Activated CD4-positive, alpha-beta T cell treated with anti-CD3 and anti-CD28 coated beads, Interleukin-2, amount 10 ng/mL, durations not matched to agents 7 days and 5 days (primary cell): ENCODE measurements around the gene TPSG1. TPM values are rescaled to one million over a fixed set of nuclear protein-coding genes. Genes with fewer than 3 reads are reported as not detected.
"Not testable (repeated sequence)": the region's sequence is repeated elsewhere in the genome, so short reads cannot be mapped to it uniquely, and the experiment has no call there.

Experiments used
- CTCF ChIA-PET: fragments of 350-600 bp; sonication (Branson Sonifier 250); formaldehyde crosslinking; loops from one replicate; lab custom pipeline; 2021; ENCODE audit warnings: antibody characterized with exemption; lab: Charles Lee
- POLR2A ChIA-PET: fragments of 350-600 bp; sonication (Branson Sonifier 250); formaldehyde crosslinking; loops from one replicate; lab custom pipeline; 2021; ENCODE audit warnings: antibody characterized with exemption; lab: Charles Lee
- DNase-seq: peaks from one replicate; pipeline ENCODE4 v3.0.0-alpha.2; 2020
- H3K27ac Mint-ChIP-seq: one replicate; pipeline ENCODE4 v1.8.0; 2021; ENCODE audit warnings: mild to moderate bottlenecking, moderate library complexity, mixed read lengths
- H3K27me3 Mint-ChIP-seq: one replicate; pipeline ENCODE4 v1.8.0; 2021; ENCODE audit warnings: mixed read lengths
- H3K36me3 Mint-ChIP-seq: one replicate; pipeline ENCODE4 v1.8.0; 2021; ENCODE audit warnings: low read depth, mixed read lengths
- H3K4me1 Mint-ChIP-seq: one replicate; pipeline ENCODE4 v1.8.0; 2021; ENCODE audit warnings: mixed read lengths
- H3K4me3 Mint-ChIP-seq: one replicate; pipeline ENCODE4 v1.8.0; 2021; ENCODE audit warnings: mild to moderate bottlenecking, moderate library complexity, mixed read lengths
- H3K9me3 Mint-ChIP-seq: one replicate; pipeline ENCODE4 v1.8.0; 2021; ENCODE audit warnings: mixed read lengths
- total RNA-seq, 2 experiments: library from RNA; stranded (reverse); gene quantifications; one replicate each; pipeline ENCODE4 v1.2.3, GENCODE V29; 2021

TPSG1 gene
- not detected for total RNA-seq

DNA sequence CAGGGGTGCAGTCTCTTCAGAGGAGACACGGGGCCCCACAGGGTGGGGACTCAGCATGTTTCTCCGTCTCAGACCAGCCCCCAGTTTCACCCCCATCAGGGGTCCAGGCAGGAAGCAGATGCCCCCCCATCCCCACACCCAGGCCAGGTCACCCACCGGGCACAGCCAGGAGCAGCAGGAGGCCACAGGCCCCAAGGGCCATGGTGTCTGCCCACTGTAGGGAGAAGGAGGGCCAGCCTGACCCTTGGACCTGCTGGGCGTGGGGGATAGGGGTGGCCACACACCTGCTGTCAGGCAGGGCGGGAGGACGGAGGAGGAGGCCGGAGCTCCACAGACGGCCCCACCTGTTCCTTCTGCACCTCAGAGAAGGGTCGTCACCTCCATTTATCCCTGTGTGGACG lies at the start of gene TPSG1:
TPSG1 (minus strand) TSS at position 218 of the 401 bp plus-strand sequence; CDS start at position 202, 16 bp downstream.
- Mint-ChIP-seq H3K9me3 (no peaks in the 10 kb centered on the region), H3K36me3 (no peaks in the 10 kb centered on the region), H3K27me3 (no peaks in the 10 kb centered on the region), H3K4me1 (no peaks in the 10 kb centered on the region), H3K4me3 (no peak within 1 kb of the TSS), H3K27ac (no peak within 1 kb of the TSS)
- CTCF ChIA-PET = no interaction called here
- DNase-seq = no peak
- POLR2A ChIA-PET = no interaction called here

GRCh38 chr16:1274767-1275166 lies 49.7 kb upstream of the TPSG1 start:
- Mint-ChIP-seq H3K4me3 (no peak overlapping the region), H3K36me3 (no peaks in the 10 kb centered on the region), H3K9me3 (no peaks in the 10 kb centered on the region), H3K27ac (no peak overlapping the region), H3K27me3 (peaks cover 2% of the 10 kb centered on the region), H3K4me1 (no peaks in the 10 kb centered on the region)
- ChIA-PET CTCF (no interaction called here), POLR2A (no interaction called here)
- DNase-seq = no peak

GRCh38 chr16:1273816-1274215 lies 48.7 kb upstream of the TPSG1 start:
- peaks cover 2% of the 10 kb centered on the region for H3K27me3 Mint-ChIP-seq
- POLR2A ChIA-PET = no interaction called here
- no peak overlapping the region for H3K4me3 Mint-ChIP-seq
- no peaks in the 10 kb centered on the region for H3K36me3 Mint-ChIP-seq
- DNase-seq = no peak
- no peak overlapping the region for H3K27ac Mint-ChIP-seq
- H3K4me1 Mint-ChIP-seq = no peaks in the 10 kb centered on the region
- CTCF ChIA-PET = no interaction called here
- no peaks in the 10 kb centered on the region for H3K9me3 Mint-ChIP-seq

DNA sequence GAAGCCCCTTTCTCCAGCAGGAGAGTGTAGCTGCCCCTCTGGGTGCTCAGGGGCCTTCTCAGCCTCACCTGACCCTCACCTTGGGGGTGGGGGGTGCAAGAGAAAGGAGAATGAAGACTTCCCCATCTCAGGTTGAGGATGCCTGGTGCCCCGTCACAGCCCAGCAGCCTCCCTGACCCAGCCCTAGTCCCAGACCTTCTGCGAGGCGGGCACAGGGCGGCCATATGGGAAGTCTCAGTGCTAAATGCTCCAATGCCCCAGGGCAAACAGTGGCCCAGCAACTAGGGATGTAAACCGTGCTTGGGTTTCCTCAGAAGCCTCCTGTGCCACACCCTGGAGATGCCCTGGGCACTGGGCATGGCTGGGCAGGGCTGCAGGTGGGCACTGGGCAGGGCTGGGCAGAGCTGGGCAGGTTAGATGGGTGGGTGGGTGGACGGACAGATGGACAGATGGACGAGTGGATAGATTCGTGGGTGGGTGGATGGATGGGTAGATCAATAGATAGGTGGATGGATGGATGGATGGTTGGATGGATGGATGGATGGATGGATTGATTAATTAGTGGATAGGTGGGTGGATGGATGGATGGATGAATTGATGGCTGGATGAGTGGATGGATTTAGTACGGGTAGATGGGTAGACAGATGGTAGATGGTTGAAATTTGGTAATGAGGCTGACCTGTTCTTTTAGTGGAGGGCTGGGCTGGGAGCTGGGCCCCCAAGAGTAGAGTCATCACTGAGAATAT lies 47.6 kb upstream of the TPSG1 start:
- Mint-ChIP-seq H3K27me3 (peaks cover 2% of the 10 kb centered on the region), H3K4me1 (no peaks in the 10 kb centered on the region), H3K36me3 (no peaks in the 10 kb centered on the region), H3K9me3 (no peaks in the 10 kb centered on the region), H3K27ac (no peak overlapping the region), H3K4me3 (no peak overlapping the region)
- DNase-seq = no peak
- POLR2A ChIA-PET = no interaction called here
- CTCF ChIA-PET = no interaction called here

DNA sequence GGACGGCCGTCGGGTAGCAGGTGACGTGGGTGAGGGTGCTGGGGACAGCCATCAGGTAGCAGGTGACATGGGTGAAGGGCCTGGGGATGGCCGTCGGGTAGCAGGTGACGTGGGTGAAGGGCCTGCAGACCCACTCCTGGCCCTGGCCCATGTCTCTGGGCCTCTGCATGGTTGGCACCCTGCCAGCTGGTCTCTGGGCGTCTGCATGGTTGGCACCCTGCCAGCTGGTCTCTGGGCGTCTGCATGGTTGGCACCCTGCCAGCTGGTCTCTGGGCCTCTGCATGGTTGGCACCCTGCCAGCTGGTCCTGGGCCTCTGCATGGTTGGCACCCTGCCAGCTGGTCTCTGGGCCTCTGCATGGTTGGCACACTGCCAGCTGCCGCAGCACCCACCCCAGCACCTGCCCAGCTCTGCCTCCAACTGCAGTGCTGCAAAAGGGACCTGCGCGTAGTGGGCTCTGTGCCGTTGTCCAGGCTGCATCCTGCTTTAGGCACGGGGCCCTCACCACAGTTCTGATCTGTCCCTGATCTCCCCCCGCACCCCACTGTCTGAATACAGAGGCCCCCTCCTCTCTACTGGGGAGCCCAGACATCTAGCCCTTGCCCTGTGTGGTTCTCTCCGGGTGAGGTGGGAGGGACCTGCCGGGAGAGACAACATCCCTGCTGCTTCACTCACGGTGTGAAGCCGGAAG lies 46.8 kb upstream of the TPSG1 start:
- H3K9me3 Mint-ChIP-seq, CTCF ChIA-PET, H3K27me3 Mint-ChIP-seq, H3K4me3 Mint-ChIP-seq, POLR2A ChIA-PET, H3K27ac Mint-ChIP-seq, H3K4me1 Mint-ChIP-seq, H3K36me3 Mint-ChIP-seq, DNase-seq: not testable (repeated sequence)

DNA sequence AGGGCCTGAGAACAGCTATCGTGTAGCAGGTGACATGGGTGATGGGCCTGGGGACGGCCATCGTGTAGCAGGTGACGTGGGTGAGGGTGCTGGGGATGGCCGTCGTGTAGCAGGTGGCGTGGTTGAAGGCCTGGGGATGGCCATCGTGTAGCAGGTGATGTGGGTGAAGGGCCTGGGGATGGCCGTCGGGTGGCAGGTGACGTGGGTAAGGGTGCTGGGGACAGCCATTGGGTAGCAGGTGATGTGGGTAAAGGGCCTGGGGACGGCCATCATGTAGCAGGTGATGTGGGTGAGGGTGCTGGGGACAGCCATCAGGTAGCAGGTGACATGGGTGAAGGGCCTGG lies 46.3 kb upstream of the TPSG1 start:
- H3K4me1 Mint-ChIP-seq = no peaks in the 10 kb centered on the region
- H3K4me3 Mint-ChIP-seq = no peak overlapping the region
- ChIA-PET POLR2A (no interaction called here), CTCF (interaction anchor here (0.5 kb wide), 1 partner anchor 1318 kb away, joined by 3 read pairs; no protein-coding TSS in a partner anchor)
- H3K27me3 Mint-ChIP-seq = peaks cover 2% of the 10 kb centered on the region
- H3K36me3 Mint-ChIP-seq = no peaks in the 10 kb centered on the region
- no peak overlapping the region for H3K27ac Mint-ChIP-seq
- no peak for DNase-seq
- H3K9me3 Mint-ChIP-seq = no peaks in the 10 kb centered on the region

DNA sequence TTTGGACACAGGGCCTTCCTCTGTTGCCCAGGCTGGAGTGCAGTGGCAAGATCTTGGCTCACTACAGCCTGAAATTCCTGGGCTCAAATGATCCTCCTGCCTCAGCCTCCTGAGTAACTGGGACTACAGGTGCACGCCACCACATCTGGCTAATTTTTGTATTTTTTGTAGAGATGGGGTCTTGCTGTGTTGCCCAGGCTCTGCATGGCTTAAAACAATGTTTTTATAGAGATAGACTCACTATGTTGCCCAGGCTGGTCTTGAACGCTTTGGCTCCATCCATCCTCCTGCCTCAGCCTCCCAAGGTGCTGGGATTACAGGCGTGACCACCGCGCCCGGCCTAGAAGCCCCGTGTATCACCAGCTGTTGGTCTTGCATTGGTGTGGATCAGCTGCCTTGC lies 44.4 kb upstream of the TPSG1 start:
- POLR2A ChIA-PET, H3K27me3 Mint-ChIP-seq: not testable (repeated sequence)

GRCh38 chr16:1265826-1266225 lies 40.8 kb upstream of the TPSG1 start:
- no peaks in the 10 kb centered on the region for H3K36me3 Mint-ChIP-seq

More for the DNA sequence above, 44.4 kb upstream of the TPSG1 start:
- not testable (repeated sequence) for H3K36me3 Mint-ChIP-seq, H3K27ac Mint-ChIP-seq, H3K4me3 Mint-ChIP-seq, H3K4me1 Mint-ChIP-seq, DNase-seq, H3K9me3 Mint-ChIP-seq
- CTCF ChIA-PET = interaction anchor here (0.6 kb wide), 1 partner anchor 537 kb away, joined by 3 read pairs; no protein-coding TSS in a partner anchor

GRCh38 chr16:1265090-1265630 lies 40.1 kb upstream of the TPSG1 start:
- peaks cover 10% of the 10 kb centered on the region for H3K9me3 Mint-ChIP-seq
- no peak for DNase-seq
- H3K4me3 Mint-ChIP-seq = no peak overlapping the region
- no peaks in the 10 kb centered on the region for H3K36me3 Mint-ChIP-seq
- H3K27me3 Mint-ChIP-seq = peaks cover 12% of the 10 kb centered on the region
- CTCF ChIA-PET = interaction anchor here (0.6 kb wide), 1 partner anchor 774 kb away, joined by 3 read pairs; no protein-coding TSS in a partner anchor
- no peaks in the 10 kb centered on the region for H3K4me1 Mint-ChIP-seq
- POLR2A ChIA-PET = no interaction called here
- H3K27ac Mint-ChIP-seq = no peak overlapping the region

More at GRCh38 chr16:1265826-1266225, 40.8 kb upstream of the TPSG1 start:
- Mint-ChIP-seq H3K27ac (no peak overlapping the region), H3K27me3 (peaks cover 7% of the 10 kb centered on the region), H3K9me3 (peaks cover 10% of the 10 kb centered on the region), H3K4me1 (no peaks in the 10 kb centered on the region), H3K4me3 (no peak overlapping the region)
- POLR2A ChIA-PET = no interaction called here
- CTCF ChIA-PET = interaction anchor here (0.6 kb wide), 1 partner anchor 774 kb away, joined by 3 read pairs; no protein-coding TSS in a partner anchor
- no peak for DNase-seq

- H3K4me1 Mint-ChIP-seq = no peaks in the 10 kb centered on the region
- no peak overlapping the region for H3K27ac Mint-ChIP-seq
- CTCF ChIA-PET = no interaction called here
- H3K27me3 Mint-ChIP-seq = peaks cover 15% of the 10 kb centered on the region
- peaks cover 10% of the 10 kb centered on the region for H3K9me3 Mint-ChIP-seq
- no peak for DNase-seq
- no peaks in the 10 kb centered on the region for H3K36me3 Mint-ChIP-seq
- H3K4me3 Mint-ChIP-seq = no peak overlapping the region
- POLR2A ChIA-PET = no interaction called here
Observed at GRCh38 chr16:1264345-1265089, 39.4 kb upstream of the TPSG1 start.

GRCh38 chr16:1263591-1264344 lies 38.7 kb upstream of the TPSG1 start:
- peaks cover 2% of the 10 kb centered on the region for H3K4me1 Mint-ChIP-seq
- ChIA-PET CTCF (no interaction called here), POLR2A (no interaction called here)

GRCh38 chr16:1262846-1263221 lies 37.8 kb upstream of the TPSG1 start:
- Mint-ChIP-seq H3K9me3 (peaks cover 10% of the 10 kb centered on the region), H3K4me3 (no peak overlapping the region), H3K27me3 (peaks cover 15% of the 10 kb centered on the region), H3K36me3 (no peaks in the 10 kb centered on the region), H3K4me1 (peaks cover 2% of the 10 kb centered on the region), H3K27ac (no peak overlapping the region)
- ChIA-PET CTCF (no interaction called here), POLR2A (no interaction called here)
- DNase-seq = no peak

More at GRCh38 chr16:1263591-1264344, 38.7 kb upstream of the TPSG1 start:
- Mint-ChIP-seq H3K27me3 (peaks cover 15% of the 10 kb centered on the region), H3K9me3 (peaks cover 10% of the 10 kb centered on the region), H3K4me3 (no peak overlapping the region), H3K27ac (no peak overlapping the region), H3K36me3 (no peaks in the 10 kb centered on the region)
- DNase-seq = no peak
